ENCODE results near the gene MLH1. TPM values are rescaled to one million over a fixed set of nuclear protein-coding genes. Genes with fewer than 3 reads are reported as not detected.

MLH1 gene
- total and polyA plus RNA-seq, 2 donors from 2014 or later, result 22.9 to 29.2 TPM

DNA sequence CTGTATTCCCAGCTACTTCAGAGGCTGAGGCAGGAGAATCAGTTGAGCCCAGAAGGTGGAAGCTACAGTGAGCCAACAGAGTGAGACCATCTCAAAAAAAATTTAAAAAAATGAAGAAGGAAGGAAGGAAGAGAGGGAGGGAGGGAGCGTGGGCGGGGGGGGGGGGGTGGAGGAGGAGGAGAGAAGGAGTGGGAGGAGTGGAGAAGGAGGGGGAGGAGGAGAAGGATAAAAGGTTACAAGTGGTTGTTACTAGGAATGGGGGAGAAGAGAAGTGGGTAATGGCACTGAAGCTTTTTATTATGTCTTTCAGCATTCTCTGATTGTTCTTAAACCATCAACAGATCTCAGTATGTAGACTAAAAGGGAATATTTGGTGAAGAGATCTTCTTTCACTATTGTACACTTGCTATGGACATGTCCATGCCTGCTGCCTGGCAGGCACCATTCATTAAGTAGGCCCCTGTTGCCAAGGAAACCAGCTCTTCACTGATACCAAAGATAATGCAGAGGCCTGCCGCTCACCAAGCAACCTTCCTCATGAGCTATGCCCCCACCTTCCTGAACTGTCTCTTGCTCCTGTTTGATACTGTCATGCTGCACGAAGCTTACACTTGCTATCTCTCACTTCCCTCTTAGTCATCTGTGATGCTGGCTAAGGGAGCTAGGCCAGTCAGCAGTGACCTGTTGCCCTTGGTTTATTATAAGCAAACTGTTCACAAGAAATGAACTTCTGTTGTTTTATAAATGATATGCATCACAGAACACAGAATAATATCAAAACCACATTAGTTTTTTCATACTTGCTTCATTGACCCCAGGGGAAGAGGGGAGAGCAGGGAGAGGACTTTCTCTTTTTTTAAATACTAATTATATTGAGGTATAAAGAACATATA is 23.5 kb upstream of the MLH1 start:
- H3K9ac ChIP-seq (ENCODE audit: low read length in 3 of 3), result no peak overlapping the region
- TF ChIP-seq, protein P1, sequence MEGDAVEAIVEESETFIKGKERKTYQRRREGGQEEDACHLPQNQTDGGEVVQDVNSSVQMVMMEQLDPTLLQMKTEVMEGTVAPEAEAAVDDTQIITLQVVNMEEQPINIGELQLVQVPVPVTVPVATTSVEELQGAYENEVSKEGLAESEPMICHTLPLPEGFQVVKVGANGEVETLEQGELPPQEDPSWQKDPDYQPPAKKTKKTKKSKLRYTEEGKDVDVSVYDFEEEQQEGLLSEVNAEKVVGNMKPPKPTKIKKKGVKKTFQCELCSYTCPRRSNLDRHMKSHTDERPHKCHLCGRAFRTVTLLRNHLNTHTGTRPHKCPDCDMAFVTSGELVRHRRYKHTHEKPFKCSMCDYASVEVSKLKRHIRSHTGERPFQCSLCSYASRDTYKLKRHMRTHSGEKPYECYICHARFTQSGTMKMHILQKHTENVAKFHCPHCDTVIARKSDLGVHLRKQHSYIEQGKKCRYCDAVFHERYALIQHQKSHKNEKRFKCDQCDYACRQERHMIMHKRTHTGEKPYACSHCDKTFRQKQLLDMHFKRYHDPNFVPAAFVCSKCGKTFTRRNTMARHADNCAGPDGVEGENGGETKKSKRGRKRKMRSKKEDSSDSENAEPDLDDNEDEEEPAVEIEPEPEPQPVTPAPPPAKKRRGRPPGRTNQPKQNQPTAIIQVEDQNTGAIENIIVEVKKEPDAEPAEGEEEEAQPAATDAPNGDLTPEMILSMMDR (IDR thresholded peaks at IDR 0.05; ENCODE audit: borderline replicate concordance, extremely low read depth, insufficient read depth), result no peak
- no peaks in the 10 kb centered on the region for H3K36me3 ChIP-seq (ENCODE audit: control insufficient read depth in 2 of 3, insufficient read depth in 3 of 3, low read length in 3 of 3)
- no peaks in the 10 kb centered on the region for H3K4me1 ChIP-seq (ENCODE audit: control insufficient read depth in 2 of 3, insufficient read depth in 2 of 3, low read depth in 1 of 3, low read length in 3 of 3)
- no peaks in the 10 kb centered on the region for H3K27me3 ChIP-seq (ENCODE audit: control insufficient read depth, insufficient read depth, low read length)
- H3K9me3 ChIP-seq (ENCODE audit: control insufficient read depth in 2 of 3, insufficient read depth in 1 of 3, low read length in 3 of 3), result no peaks in the 10 kb centered on the region
- H3K27ac ChIP-seq (ENCODE audit: low read depth in 2 of 2, low read length in 2 of 2), result no peak overlapping the region
- peak in 4 of 5 donors; percentile 60 to 77 (median 72) for DNase-seq
- no peak overlapping the region for H3K4me3 ChIP-seq (ENCODE audit: low read length in 3 of 3)
- no peak for FAIRE-seq
- intact Hi-C loops (cut with DNase I), result no loop called here

DNA sequence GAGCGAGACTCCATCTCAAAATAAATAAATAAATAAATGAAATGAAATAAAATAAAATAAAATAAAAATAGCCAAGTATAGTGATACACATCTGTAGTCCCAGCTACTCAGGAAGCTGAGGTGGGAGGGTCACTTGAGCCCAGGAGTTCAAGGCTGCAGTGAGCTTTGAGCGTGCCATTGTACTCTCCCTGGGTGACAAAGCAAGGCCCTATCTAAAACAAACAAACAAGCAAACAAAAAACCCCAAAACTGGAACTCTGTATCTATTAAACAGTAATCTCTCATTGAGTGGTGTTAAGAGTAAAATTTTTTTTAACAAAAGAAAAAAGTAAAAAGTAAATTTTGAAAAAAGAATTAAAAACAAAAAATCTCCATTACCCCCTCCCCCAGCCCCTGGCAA is 21.2 kb upstream of the MLH1 start:
- H3K9me3 ChIP-seq (ENCODE audit: control insufficient read depth in 2 of 3, insufficient read depth in 1 of 3, low read length in 3 of 3), result no peaks in the 10 kb centered on the region
- no peak overlapping the region for H3K4me3 ChIP-seq (ENCODE audit: low read length in 3 of 3)
- TF ChIP-seq, protein P1 (IDR thresholded peaks at IDR 0.05; ENCODE audit: borderline replicate concordance, extremely low read depth, insufficient read depth), result no peak
- no peak overlapping the region for H3K27ac ChIP-seq (ENCODE audit: low read depth in 2 of 2, low read length in 2 of 2)
- no peaks in the 10 kb centered on the region for H3K4me1 ChIP-seq (ENCODE audit: control insufficient read depth in 2 of 3, insufficient read depth in 2 of 3, low read depth in 1 of 3, low read length in 3 of 3)
- no peak for DNase-seq
- no peaks in the 10 kb centered on the region for H3K27me3 ChIP-seq (ENCODE audit: control insufficient read depth, insufficient read depth, low read length)
- intact Hi-C loops (cut with DNase I), result no loop called here
- no peak for FAIRE-seq
- H3K36me3 ChIP-seq (ENCODE audit: control insufficient read depth in 2 of 3, insufficient read depth in 3 of 3, low read length in 3 of 3), result no peaks in the 10 kb centered on the region
- H3K9ac ChIP-seq (ENCODE audit: low read length in 3 of 3), result no peak overlapping the region

DNA sequence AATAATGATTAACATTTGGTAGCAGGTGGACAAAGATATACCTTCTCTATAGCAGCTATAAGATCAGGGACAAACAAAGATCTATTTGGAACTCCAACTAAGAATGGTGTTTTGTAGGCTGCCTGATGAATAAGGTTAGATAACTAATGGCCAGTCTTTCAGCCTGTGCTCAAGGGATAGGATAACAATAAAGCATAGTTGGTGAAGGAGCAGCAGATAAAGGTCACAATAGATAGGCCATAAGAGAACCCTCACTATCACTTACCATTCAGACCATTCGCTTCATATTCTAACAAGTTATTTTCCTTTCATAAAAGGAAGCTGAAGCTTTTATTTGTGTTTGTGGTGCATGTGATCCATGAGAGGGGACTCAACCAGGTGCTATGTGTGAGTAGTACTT is 20.2 kb upstream of the MLH1 start:
- Histone ChIP-seq H3K4me1 (ENCODE audit: control insufficient read depth in 2 of 3, insufficient read depth in 2 of 3, low read depth in 1 of 3, low read length in 3 of 3) (no peaks in the 10 kb centered on the region), H3K27me3 (ENCODE audit: control insufficient read depth, insufficient read depth, low read length) (no peaks in the 10 kb centered on the region), H3K36me3 (ENCODE audit: control insufficient read depth in 2 of 3, insufficient read depth in 3 of 3, low read length in 3 of 3) (no peaks in the 10 kb centered on the region), H3K27ac (ENCODE audit: low read depth in 2 of 2, low read length in 2 of 2) (no peak overlapping the region), H3K4me3 (ENCODE audit: low read length in 3 of 3) (no peak overlapping the region), H3K9me3 (ENCODE audit: control insufficient read depth in 2 of 3, insufficient read depth in 1 of 3, low read length in 3 of 3) (no peaks in the 10 kb centered on the region), H3K9ac (ENCODE audit: low read length in 3 of 3) (no peak overlapping the region)
- TF ChIP-seq, protein P1 (IDR thresholded peaks at IDR 0.05; ENCODE audit: borderline replicate concordance, extremely low read depth, insufficient read depth), result no peak
- FAIRE-seq (no peak), DNase-seq (no peak)
- intact Hi-C loops (cut with DNase I), result no loop called here

Measured in kidney (tissue), 14 donors.